C1 segment of cervical spinal cord (tissue), 14 donors: ENCODE results near the gene CALM3.
"Not testable (repeated sequence)": the region's sequence is repeated elsewhere in the genome, so short reads cannot be mapped to it uniquely, and the experiment has no call there.

ENCODE experiments used
- DNase-seq, 14 donors: peaks; one replicate each; lab custom pipeline; 2025; lab: John Stamatoyannopoulos, UW

The CALM3 gene

GRCh38 chr19:46601318-46602224 lies at the start of gene CALM3:
Gene CALM3, plus strand, starts transcription at chr19:46601330. Its CDS starts 105 bp downstream, at chr19:46601435.
- DNase-seq: peak in 6 of 14 donors; percentile 20 to 72 (median 54)

GRCh38 chr19:46552891-46553290 lies 48.2 kb upstream of the CALM3 start:
- DNase-seq: no peak

- no peak for DNase-seq
Measured at GRCh38 chr19:46554161-46554560, 47.0 kb upstream of the CALM3 start.

GRCh38 chr19:46555628-46556280 lies 45.4 kb upstream of the CALM3 start:
- DNase-seq: no peak

- not testable (repeated sequence) for DNase-seq
Measured at GRCh38 chr19:46556471-46556870, 44.7 kb upstream of the CALM3 start.

GRCh38 chr19:46559203-46559602 lies 41.9 kb upstream of the CALM3 start:
- DNase-seq: no peak

- DNase-seq: not testable (repeated sequence)
Measured at GRCh38 chr19:46559675-46560074, 41.5 kb upstream of the CALM3 start.

GRCh38 chr19:46564701-46565100 lies 36.4 kb upstream of the CALM3 start:
- no peak for DNase-seq

GRCh38 chr19:46571495-46571894 lies 29.6 kb upstream of the CALM3 start:
- DNase-seq: no peak

- no peak for DNase-seq
Measured at GRCh38 chr19:46573679-46574498, 27.2 kb upstream of the CALM3 start.

- no peak for DNase-seq
Measured at GRCh38 chr19:46574533-46574932, 26.6 kb upstream of the CALM3 start.

GRCh38 chr19:46578450-46578849 lies 22.7 kb upstream of the CALM3 start:
- no peak for DNase-seq

GRCh38 chr19:46579361-46579879 lies 21.7 kb upstream of the CALM3 start:
- peak in 3 of 14 donors; percentile 1 to 64 (median 2) for DNase-seq

GRCh38 chr19:46580247-46580646 lies 20.9 kb upstream of the CALM3 start:
- DNase-seq: no peak

GRCh38 chr19:46585539-46585938 lies 15.6 kb upstream of the CALM3 start:
- DNase-seq: no peak

GRCh38 chr19:46586294-46586693 lies 14.8 kb upstream of the CALM3 start:
- no peak for DNase-seq

- DNase-seq: no peak
Measured at GRCh38 chr19:46587861-46588260, 13.3 kb upstream of the CALM3 start.

GRCh38 chr19:46591254-46591653 lies 9.9 kb upstream of the CALM3 start:
- DNase-seq: no peak

GRCh38 chr19:46591870-46592269 lies 9.3 kb upstream of the CALM3 start:
- DNase-seq: no peak

- no peak for DNase-seq
Measured at GRCh38 chr19:46596008-46596407, 5.1 kb upstream of the CALM3 start.

GRCh38 chr19:46598372-46598917 lies 2.7 kb upstream of the CALM3 start:
- DNase-seq: no peak
